GM21717 (cell line): ENCODE data around the gene GANAB.
"Not testable (repeated sequence)": the region's sequence is repeated elsewhere in the genome, so short reads cannot be mapped to it uniquely, and the experiment has no call there.

Experiments used
- ATAC-seq: cut with Tn5 transposase; IDR thresholded peaks from one replicate; pipeline ENCODE4 v1.9.1; 2021; ENCODE audit warnings: mild to moderate bottlenecking, moderate library complexity; ENCODE audit not compliant: unreplicated experiment

GANAB gene

GRCh38 chr11:62645946-62646824, at the start of gene GANAB:
TSS of gene GANAB (minus strand) at chr11:62646613. CDS start at chr11:62646599, 14 bp downstream.
- ATAC-seq = peak; percentile 83

DNA sequence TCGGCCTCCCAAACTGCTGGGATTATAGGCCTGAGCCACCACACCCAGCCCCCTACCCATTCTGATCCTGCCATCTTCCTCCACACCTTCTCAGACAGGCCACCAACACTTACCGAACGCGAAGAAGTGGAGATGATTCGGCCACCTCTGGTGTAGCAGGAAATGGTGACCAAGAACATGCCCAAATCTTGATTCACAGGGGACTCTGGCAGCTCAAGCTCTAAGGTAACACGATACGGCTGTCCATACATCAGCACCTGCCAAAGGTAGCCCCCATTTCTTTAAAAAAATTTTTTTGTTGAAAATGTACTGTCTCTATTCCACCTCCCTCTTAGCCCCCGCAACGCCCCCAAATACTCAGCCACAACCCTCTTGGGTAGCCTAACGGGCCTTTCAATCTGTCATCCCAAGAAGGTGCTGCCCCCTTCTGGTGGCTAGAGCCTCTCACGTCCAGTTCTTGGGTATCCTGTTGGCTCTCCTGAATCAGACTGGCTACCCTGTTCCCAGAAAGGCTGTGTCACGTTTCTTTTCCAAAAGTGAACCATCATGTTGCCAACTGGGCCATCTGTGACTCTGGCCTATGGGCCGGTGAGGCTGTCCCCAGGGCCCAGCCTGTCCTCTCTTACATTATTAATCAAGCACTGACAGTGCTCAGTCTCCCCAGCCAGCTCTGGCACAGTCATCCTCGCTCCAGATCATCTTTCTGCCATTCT, 48.2 kb upstream of the GANAB start:
- no peak for ATAC-seq

- ATAC-seq = not testable (repeated sequence)
Measured at GRCh38 chr11:62693624-62694023, 47.2 kb upstream of the GANAB start.

- no peak for ATAC-seq
Measured at GRCh38 chr11:62689421-62690183, 43.2 kb upstream of the GANAB start, which contains the start of gene LRRN4CL. TSS of gene LRRN4CL (minus strand) at chr11:62689530. CDS start at chr11:62688508, 1,022 bp downstream.

GRCh38 chr11:62688491-62688890, 42.1 kb upstream of the GANAB start:
- no peak for ATAC-seq

- ATAC-seq = no peak
Measured at GRCh38 chr11:62687508-62688396, 41.3 kb upstream of the GANAB start.

DNA sequence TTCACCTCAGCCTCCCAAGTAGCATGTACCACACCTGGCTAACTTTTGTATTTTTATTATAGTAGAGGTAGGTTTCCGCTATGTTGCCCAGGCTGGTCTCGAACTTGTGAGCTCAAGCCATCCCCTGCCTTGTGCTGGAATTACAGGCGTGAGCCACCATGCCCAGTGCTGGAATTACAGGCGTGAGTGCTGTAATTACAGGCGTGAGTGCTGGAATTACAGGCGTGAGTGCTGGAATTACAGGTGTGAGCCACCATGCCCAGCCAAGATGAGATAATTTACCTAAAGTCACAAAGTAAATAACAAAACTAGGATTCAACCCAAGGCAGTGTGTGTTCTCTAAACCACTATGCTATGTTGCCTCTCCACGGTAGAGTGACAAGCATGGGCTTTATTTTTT, 36.1 kb upstream of the GANAB start:
- ATAC-seq = no peak

- no peak for ATAC-seq
Measured at GRCh38 chr11:62680825-62681240, 34.4 kb upstream of the GANAB start.

DNA sequence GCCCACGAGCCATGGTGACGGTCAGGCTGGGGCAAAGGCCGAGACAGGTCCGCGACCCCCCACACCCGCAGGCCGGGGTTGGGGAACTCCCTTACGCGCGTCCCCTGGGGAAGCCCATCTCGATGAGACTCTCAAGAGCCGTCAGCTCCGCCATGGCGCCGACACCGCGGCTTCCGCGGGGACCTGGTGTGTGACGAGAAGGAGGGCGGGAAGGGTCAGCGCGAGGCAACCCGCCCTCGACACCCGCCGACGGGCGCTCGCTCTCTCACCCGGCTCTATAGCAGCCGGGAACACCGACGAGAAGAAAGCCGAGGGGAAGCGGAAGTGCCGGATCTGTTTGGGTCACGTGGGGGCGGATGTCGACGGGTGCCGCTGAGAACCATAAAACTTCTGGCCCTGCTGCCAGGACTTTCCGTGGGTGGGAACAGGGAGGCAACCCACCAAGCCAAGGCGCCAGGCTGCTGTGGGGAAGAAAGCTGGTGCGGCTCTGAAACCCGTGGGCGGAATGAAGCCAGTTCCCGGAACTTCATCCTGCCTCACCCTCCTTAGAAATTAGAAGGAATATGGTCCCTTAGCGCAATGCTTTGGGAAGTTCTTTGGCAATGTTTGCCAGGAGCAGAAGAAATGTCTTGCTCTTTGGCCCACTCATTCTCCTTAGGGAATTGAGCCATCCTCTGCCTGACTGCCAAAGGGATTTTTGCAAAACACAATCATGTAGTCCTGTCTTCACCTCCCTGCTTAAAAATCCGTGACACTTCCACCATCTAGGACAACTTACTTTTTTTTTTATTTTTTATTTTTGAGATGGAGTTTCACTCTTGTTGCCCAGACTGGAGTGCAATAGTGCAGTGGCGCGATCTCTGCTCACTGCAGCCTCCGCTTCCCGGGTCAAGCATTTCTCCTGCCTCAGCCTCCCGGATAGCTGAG, 32.6 kb upstream of the GANAB start, which contains the start of gene UBXN1:
Gene UBXN1 (minus strand): TSS at position 304 of the 927 bp plus-strand sequence. CDS start 150 bp downstream, at position 154.
- ATAC-seq = peak; percentile 54

DNA sequence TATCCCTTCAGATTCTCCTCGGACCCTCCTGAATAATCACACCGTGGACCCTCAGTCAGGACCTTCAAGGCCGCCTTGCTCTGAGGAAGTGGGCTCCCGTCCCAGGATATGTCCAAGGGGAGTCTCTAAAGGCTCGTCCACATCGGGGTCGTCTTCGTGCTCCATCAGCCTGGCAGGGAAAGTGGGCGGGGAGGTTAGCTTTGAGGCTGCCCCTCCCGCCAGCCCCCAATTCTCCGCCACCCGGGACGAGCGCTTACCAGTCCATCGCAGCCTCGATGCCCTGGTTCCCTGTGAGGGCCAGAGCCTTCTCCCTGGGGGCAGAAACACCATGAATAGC, 32.0 kb upstream of the GANAB start:
- ATAC-seq = peak; percentile 11

DNA sequence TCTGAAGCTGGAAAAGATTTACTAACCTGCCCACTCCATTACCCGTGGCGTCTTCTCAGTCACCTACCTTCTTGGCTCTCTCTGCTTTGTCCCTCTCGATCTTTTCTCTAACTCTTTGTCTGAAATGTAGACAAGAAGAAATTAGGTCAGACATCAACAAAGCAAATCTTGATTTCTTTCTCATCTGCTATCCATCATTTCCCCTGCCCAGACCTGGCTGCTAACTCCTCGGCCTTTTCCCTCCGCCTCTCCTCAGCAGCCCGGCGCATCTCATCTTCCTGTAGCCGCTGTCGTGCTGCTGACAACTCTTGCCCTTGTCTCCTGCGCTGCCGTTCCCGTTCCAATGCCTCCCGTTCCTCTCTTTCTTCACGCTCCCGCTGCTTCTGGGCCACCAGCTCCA, 31.3 kb upstream of the GANAB start:
- ATAC-seq = no peak

GRCh38 chr11:62677156-62677555, 30.7 kb upstream of the GANAB start:
- no peak for ATAC-seq

DNA sequence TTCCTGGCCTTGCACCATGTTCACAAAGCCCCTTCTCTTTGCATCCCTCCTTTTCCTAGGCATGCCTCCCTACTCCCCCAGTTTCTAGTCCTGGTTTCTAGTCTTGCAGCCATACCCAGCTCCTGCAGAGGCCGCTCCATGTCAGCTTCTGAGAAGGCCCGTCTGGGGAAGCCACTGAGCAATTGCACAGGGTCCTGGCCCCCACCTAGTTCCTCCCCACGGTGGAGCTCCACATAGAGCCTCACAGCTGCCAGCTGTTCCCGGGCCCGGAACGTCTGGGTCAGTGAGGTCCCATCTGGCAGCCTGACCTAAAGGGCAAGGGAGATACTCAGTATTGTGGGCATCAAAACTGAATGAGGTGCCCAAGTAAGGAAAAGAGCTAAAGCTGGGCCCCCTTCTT, 30.3 kb upstream of the GANAB start:
- ATAC-seq = no peak

- not testable (repeated sequence) for ATAC-seq
Measured at GRCh38 chr11:62675415-62675814, 29.0 kb upstream of the GANAB start.

DNA sequence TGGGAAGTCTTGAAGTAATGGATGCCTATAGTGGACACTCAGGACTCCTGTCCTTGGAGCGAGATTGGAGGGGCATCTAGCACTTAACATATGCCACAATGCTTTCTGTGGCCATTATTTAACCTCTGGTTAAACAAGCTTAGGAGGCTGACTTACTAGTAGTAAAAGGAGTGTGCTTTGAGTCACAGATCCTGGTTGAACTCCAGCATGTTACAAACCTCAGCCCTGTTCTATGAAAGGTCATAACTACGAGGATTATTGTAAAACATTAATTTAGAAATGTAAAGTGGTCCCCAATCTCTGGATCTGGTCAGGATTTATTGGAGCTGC, 26.7 kb upstream of the GANAB start:
- no peak for ATAC-seq

DNA sequence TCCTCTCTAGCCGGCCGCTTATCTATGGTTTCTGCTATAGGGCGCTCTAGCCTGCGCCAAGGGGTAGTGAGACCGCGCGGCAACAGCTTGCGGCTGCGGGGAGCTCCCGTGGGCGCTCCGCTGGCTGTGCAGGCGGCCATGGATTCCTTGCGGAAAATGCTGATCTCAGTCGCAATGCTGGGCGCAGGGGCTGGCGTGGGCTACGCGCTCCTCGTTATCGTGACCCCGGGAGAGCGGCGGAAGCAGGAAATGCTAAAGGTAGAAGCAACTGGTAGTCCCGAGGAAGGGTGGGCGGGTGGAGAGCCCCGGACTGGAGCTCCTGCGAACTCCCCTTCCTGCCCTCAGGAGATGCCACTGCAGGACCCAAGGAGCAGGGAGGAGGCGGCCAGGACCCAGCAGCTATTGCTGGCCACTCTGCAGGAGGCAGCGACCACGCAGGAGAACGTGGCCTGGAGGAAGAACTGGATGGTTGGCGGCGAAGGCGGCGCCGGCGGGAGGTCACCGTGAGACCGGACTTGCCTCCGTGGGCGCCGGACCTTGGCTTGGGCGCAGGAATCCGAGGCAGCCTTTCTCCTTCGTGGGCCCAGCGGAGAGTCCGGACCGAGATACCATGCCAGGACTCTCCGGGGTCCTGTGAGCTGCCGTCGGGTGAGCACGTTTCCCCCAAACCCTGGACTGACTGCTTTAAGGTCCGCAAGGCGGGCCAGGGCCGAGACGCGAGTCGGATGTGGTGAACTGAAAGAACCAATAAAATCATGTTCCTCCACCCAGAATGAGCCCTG, 25.4 kb upstream of the GANAB start, which contains the start of the genes LBHD1 and UQCC3:
Gene LBHD1 (minus strand): TSS at position 660 of the 782 bp plus-strand sequence. CDS start 2,236 bp downstream, outside the sequence.
Gene UQCC3 (plus strand): TSS at position 66 of the 782 bp plus-strand sequence. CDS start 73 bp downstream, at position 139.
- ATAC-seq = peak; percentile 47

- no peak for ATAC-seq
Measured at GRCh38 chr11:62671236-62671607, 24.8 kb upstream of the GANAB start.
